Fibroblast of villous mesenchyme (primary cell): ENCODE measurements around the gene DDX43. TPM values are rescaled to one million over a fixed set of nuclear protein-coding genes. Genes with fewer than 3 reads are reported as not detected.

Experiments used
- DNase-seq: peaks from one replicate; pipeline ENCODE4 v3.0.0-alpha.2; 2010; ENCODE audit warnings: low read depth
- H3K4me3 ChIP-seq: 2 replicates; pipeline ENCODE4 v1.5.1; 2011; ENCODE audit warnings: low read depth, mild to moderate bottlenecking, low read length
- total RNA-seq: library from RNA; depleted of rRNA; stranded (reverse); fragments of >200 nt; gene quantifications from 2 replicates; pipeline ENCODE4 v1.2.3, GENCODE V29; 2012
- TF ChIP-seq, protein P1 (sequence below): IDR thresholded peaks from 2 replicates; pipeline ENCODE4 v1.5.1; 2012; ENCODE audit warnings: low read depth, mild to moderate bottlenecking, low read length; ENCODE audit not compliant: insufficient read depth

The DDX43 gene
- total RNA-seq = 0.86 and 3.5 TPM in 2 replicates

DNA sequence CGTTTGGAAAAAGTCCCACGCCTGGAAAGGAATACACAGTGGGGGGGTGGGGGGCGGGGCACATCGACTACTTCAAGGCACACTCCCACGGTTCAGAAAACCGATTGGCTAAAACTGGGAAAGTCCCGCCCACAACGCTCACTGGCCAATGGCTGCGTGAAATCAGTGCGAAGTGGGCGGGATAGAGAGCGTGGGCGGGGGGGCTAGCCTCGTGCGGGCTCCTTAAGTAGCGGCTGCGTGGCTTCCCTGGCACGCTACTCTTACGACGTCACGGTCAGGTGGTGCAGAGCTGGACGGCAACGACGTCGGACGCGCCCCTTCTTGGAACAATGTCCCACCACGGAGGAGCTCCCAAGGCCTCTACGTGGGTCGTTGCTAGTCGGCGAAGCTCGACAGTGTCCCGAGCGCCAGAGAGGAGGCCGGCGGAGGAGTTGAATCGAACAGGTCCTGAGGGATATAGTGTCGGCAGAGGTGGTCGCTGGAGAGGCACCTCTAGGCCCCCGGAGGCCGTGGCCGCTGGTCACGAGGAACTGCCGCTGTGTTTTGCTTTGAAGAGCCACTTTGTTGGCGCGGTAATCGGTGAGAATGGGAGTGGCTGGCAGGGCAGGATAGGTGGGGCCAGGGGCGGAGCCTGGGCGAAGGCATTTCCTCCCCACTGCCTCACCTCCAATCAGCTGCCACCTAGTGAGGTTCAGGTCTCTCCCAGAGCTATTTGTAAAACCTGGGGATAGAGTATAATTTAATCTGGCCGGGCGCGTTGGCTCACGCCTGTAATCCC, at the start of gene DDX43:
Gene DDX43, plus strand, starts transcription at position 252 of the 778 bp plus-strand sequence. Its CDS starts 78 bp downstream, at position 330.
- H3K4me3 ChIP-seq = peak within 1 kb of the TSS; percentile 69
- TF ChIP-seq, protein P1, sequence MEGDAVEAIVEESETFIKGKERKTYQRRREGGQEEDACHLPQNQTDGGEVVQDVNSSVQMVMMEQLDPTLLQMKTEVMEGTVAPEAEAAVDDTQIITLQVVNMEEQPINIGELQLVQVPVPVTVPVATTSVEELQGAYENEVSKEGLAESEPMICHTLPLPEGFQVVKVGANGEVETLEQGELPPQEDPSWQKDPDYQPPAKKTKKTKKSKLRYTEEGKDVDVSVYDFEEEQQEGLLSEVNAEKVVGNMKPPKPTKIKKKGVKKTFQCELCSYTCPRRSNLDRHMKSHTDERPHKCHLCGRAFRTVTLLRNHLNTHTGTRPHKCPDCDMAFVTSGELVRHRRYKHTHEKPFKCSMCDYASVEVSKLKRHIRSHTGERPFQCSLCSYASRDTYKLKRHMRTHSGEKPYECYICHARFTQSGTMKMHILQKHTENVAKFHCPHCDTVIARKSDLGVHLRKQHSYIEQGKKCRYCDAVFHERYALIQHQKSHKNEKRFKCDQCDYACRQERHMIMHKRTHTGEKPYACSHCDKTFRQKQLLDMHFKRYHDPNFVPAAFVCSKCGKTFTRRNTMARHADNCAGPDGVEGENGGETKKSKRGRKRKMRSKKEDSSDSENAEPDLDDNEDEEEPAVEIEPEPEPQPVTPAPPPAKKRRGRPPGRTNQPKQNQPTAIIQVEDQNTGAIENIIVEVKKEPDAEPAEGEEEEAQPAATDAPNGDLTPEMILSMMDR = no peak
- peak; percentile 97 for DNase-seq

GRCh38 chr6:73348550-73349204, 46.0 kb upstream of the DDX43 start:
- TF ChIP-seq, protein P1 = no peak
- DNase-seq = no peak
- H3K4me3 ChIP-seq = no peak overlapping the region

DNA sequence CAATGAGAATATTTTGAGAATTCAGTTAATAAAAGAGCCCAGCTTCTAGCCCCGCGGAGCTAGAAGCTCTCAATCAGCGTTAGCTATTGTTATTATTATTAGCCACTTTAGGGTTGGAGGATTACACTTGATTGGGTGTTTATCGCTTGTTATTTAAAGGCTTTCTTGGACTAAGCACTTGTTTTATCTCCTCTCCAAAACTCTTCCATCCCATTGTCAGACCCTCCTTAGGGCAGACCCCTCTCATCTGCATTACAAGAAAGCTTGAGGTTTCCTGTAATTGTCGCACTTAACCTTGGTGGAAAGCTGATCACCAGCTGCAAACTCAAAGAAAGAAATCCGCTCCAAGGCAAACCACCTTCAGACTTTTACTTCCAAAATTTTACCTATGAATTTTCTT, 45.3 kb upstream of the DDX43 start:
- TF ChIP-seq, protein P1 = no peak
- H3K4me3 ChIP-seq = no peak overlapping the region
- no peak for DNase-seq

GRCh38 chr6:73353636-73354593, 40.7 kb upstream of the DDX43 start, which contains the start of gene DPPA5:
Gene DPPA5 (minus strand): TSS chr6:73354276. CDS start chr6:73354225, 51 bp downstream.
- no peak for DNase-seq
- TF ChIP-seq, protein P1 = no peak
- no peak within 1 kb of the TSS for H3K4me3 ChIP-seq

DNA sequence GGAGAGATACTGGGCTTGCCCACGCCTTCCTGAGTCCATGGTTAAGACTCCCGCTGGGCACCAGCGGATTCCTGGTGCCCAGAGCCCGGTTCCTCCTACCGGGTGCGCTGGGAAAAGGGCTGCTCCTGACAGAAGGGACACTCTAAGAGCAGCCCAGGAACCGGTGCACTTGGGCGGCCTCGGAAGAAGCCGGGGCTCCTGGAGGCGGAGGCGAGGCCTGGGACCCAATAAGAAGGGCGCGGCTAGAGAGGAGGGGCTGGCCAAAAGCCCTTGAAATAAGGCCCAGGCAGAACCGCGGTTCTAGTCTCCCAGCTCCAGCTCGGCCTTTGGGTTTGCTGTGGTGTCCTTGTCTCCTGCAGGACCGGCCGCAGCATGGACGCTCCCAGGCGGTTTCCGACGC, 32.3 kb upstream of the DDX43 start, which contains the start of gene KHDC3L:
Gene KHDC3L, plus strand, starts transcription at position 301 of the 400 bp plus-strand sequence. Its CDS starts 72 bp downstream, at position 373.
- no peak for DNase-seq
- no peak within 1 kb of the TSS for H3K4me3 ChIP-seq
- TF ChIP-seq, protein P1 = no peak

DNA sequence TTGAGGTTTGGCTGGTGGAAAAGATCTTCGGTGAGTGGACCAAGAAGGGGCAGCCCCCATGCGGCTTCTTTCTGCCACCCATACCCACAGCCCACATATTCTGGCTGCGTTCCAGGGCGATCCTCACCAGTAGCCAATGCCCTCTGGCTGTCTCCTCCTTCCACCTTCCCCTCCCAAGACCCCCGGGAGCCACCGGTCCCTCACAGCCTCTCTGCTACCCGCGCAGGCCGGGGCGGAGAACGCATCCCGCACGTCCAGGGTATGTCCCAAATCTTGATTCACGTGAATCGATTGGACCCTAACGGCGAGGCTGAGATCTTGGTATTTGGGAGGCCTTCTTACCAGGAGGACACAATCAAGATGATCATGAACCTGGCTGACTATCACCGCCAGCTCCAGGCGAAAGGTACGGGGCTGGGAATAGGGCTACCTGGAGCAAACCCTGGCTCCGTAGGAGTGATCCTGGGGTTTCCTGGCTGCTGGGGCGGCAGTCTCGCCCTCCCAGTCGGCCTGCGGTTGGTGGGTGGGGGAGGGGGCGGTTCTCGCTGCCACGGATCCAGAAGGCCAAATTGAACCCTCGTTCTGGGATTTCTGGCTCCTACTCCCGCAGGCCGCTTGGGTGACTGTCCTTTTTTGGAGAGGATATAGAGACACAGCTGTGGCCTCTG, 31.6 kb upstream of the DDX43 start:
- no peak overlapping the region for H3K4me3 ChIP-seq
- TF ChIP-seq, protein P1 = no peak
- DNase-seq = no peak
